Endothelial cell of umbilical vein (primary cell): ENCODE measurements around the gene ZNF827. TPM values are rescaled to one million over a fixed set of nuclear protein-coding genes. Genes with fewer than 3 reads are reported as not detected.

ENCODE experiments used
- BruUV-seq: library from RNA; stranded (reverse); fragments of 400-500 nt; replicated peaks from 2 replicates; lab custom pipeline; 2021; lab: Mats Ljungman, UMichigan
- CTCF ChIA-PET: fragments of 300-600, 350-600 bp; sonication (Branson Sonifier 250); formaldehyde crosslinking; loops from one replicate; lab custom pipeline; 2021; ENCODE audit warnings: antibody characterized with exemption, inconsistent platforms; lab: Charles Lee
- POLR2A ChIA-PET: fragments of 300-600, 350-600 bp; sonication (Branson Sonifier 250); formaldehyde crosslinking; loops from one replicate; lab custom pipeline; 2021; ENCODE audit warnings: antibody characterized with exemption, inconsistent platforms; lab: Charles Lee
- DNase-seq: peaks from one replicate; pipeline ENCODE4 v3.0.0-alpha.2; 2011; ENCODE audit warnings: low read depth, low spot score
- FAIRE-seq: peaks from 2 replicates; lab custom pipeline; 2011; peaks lifted over from hg19 to GRCh38; lab: Jason Lieb, UNC
- H2AFZ ChIP-seq: 2 replicates; pipeline ENCODE4 v1.6.0; 2012; ENCODE audit warnings: low read depth, low read length, control low read depth, inconsistent platforms
- H3K27ac ChIP-seq: 2 replicates; pipeline ENCODE4 v1.5.1; 2011; ENCODE audit warnings: low read depth, mild to moderate bottlenecking, control low read depth, low read length, moderate library complexity; ENCODE audit not compliant: insufficient read depth
- H3K27me3 ChIP-seq, 2 experiments: 2 replicates each; pipeline versions ENCODE4 v1.6.0 to v1.6.1; 2011; ENCODE audit warnings: low read length in 2 of 2, mixed read lengths in 1 of 2; ENCODE audit not compliant: control insufficient read depth in 2 of 2, insufficient read depth in 2 of 2
- H3K36me3 ChIP-seq, 2 experiments: 2 replicates in 1 of 2; 3 replicates in 1 of 2; pipeline ENCODE4 v1.5.1; 2011; ENCODE audit warnings: low read length in 2 of 2, mild to moderate bottlenecking in 1 of 2, moderate library complexity in 1 of 2; ENCODE audit not compliant: control insufficient read depth in 2 of 2, insufficient read depth in 2 of 2; ENCODE audit errors: extremely low read depth in 1 of 2
- H3K4me1 ChIP-seq: 3 replicates; pipeline ENCODE4 v1.5.1; 2011; ENCODE audit warnings: mild to moderate bottlenecking, low read length; ENCODE audit not compliant: control insufficient read depth, insufficient read depth; ENCODE audit errors: extremely low read depth
- H3K4me2 ChIP-seq: 2 replicates; pipeline ENCODE4 v1.6.1; 2011; ENCODE audit warnings: low read length, control low read depth, mixed read lengths; ENCODE audit not compliant: insufficient read depth
- H3K4me3 ChIP-seq, 3 experiments: fragments of 200-600 bp in 1 of 3; sonication (generic), shearing (Covaris generic) in 1 of 3; replicated peaks in 1 of 3; 2 replicates each; pipeline ENCODE4 v1.5.1; 2011 to 2016; ENCODE audit warnings: control low read depth in 3 of 3, low read length in 3 of 3, mild to moderate bottlenecking in 2 of 3, inconsistent platforms in 1 of 3, low read depth in 1 of 3, moderate library complexity in 1 of 3; ENCODE audit not compliant: insufficient read depth in 1 of 3
- H3K79me2 ChIP-seq: 2 replicates; pipeline ENCODE4 v1.6.0; 2012; ENCODE audit warnings: low read length, inconsistent platforms; ENCODE audit not compliant: control insufficient read depth, insufficient read depth
- H3K9ac ChIP-seq: replicated peaks from 2 replicates; pipeline ENCODE3; 2011; ENCODE audit warnings: low read length, control low read depth; ENCODE audit not compliant: insufficient read depth; ENCODE audit errors: extremely low read depth
- H3K9me1 ChIP-seq: replicated peaks from 3 replicates; pipeline ENCODE4 v1.6.0; 2011; ENCODE audit warnings: mild to moderate bottlenecking, low read length; ENCODE audit not compliant: control insufficient read depth, insufficient read depth; ENCODE audit errors: extremely low read depth
- H3K9me3 ChIP-seq: replicated peaks from 2 replicates; pipeline ENCODE4 v1.5.1; 2012; ENCODE audit warnings: low read length, inconsistent platforms; ENCODE audit not compliant: control insufficient read depth, insufficient read depth
- H4K20me1 ChIP-seq: replicated peaks from 2 replicates; pipeline ENCODE3; 2011; ENCODE audit warnings: mild to moderate bottlenecking, low read length; ENCODE audit not compliant: control insufficient read depth, insufficient read depth; ENCODE audit errors: extremely low read depth
- CTCF ChIP-seq, 2 donors: IDR thresholded peaks; 1 replicate in 1 of 2; 2 replicates in 1 of 2; pipeline ENCODE4 v1.5.1; 2011; ENCODE audit warnings: low read length in 2 of 2, mild to moderate bottlenecking in 2 of 2, moderate library complexity in 2 of 2, control low read depth in 1 of 2, inconsistent platforms in 1 of 2, low read depth in 1 of 2; ENCODE audit not compliant: insufficient read depth in 1 of 2; ENCODE audit errors: extremely low read depth in 1 of 2
- EZH2 ChIP-seq: IDR thresholded peaks from 2 replicates; pipeline ENCODE4 v1.6.1; 2012; ENCODE audit warnings: borderline replicate concordance, low read depth, mild to moderate bottlenecking, moderate library complexity, low read length, inconsistent platforms; ENCODE audit not compliant: severe bottlenecking
- FOS ChIP-seq: IDR thresholded peaks from 2 replicates; pipeline ENCODE4 v1.6.1; 2011; ENCODE audit warnings: mild to moderate bottlenecking, low read length, moderate library complexity, borderline replicate concordance; ENCODE audit not compliant: insufficient read depth
- GATA2 ChIP-seq: IDR thresholded peaks from 2 replicates; pipeline ENCODE4 v1.7.0; 2011; ENCODE audit warnings: low read depth, mild to moderate bottlenecking, moderate library complexity, mixed read lengths, low read length; ENCODE audit not compliant: insufficient read length, insufficient read depth
- JUN ChIP-seq: IDR thresholded peaks from 2 replicates; pipeline ENCODE4 v1.6.1; 2011; ENCODE audit warnings: borderline replicate concordance, low read depth; ENCODE audit not compliant: insufficient read length, insufficient read depth
- MYC ChIP-seq: IDR thresholded peaks from one replicate; pipeline ENCODE4 v1.6.1; 2011; ENCODE audit warnings: mild to moderate bottlenecking, low read depth, low read length
- POLR2A ChIP-seq: IDR thresholded peaks from 2 replicates; pipeline ENCODE4 v1.6.1; 2012; ENCODE audit warnings: low read depth, mild to moderate bottlenecking, control low read depth, low read length
- POLR2AphosphoS5 ChIP-seq: IDR thresholded peaks from 2 replicates; pipeline ENCODE4 v1.6.1; 2012; ENCODE audit warnings: low read depth, mild to moderate bottlenecking, control low read depth, low read length, moderate library complexity; ENCODE audit not compliant: insufficient read depth
- dilution Hi-C: fragments of 300-500 bp; cut with MboI; formaldehyde crosslinking; loops from one replicate; pipeline ENCODE4 v1.15.0; 2019; ENCODE audit warnings: low sequenced_read_pairs; ENCODE audit not compliant: extremely low pct_ligation_motif_present
- intact Hi-C: fragments of 100-400 bp; cut with micrococcal nuclease; formaldehyde crosslinking; loops from one replicate; pipeline ENCODE4 v1.10.0; 2022
- polyA plus RNA-seq, 4 experiments: library from polyadenylated mRNA; depleted of rRNA in 3 of 4; stranded (reverse) in 3 of 4; unstranded in 1 of 4; fragments of >200 nt; gene quantifications; 2 replicates each; pipeline versions ENCODE4 v1.2.1 to v1.2.3, GENCODE V29; 2011 to 2012; ENCODE audit warnings: missing spikeins in 1 of 4
- total RNA-seq: library from RNA; stranded (reverse); gene quantifications from 2 replicates; pipeline ENCODE4 v1.2.3, GENCODE V29; 2021
- TF ChIP-seq, protein P1 (sequence below): IDR thresholded peaks from 2 replicates; pipeline ENCODE4 v1.6.1; 2011; ENCODE audit not compliant: insufficient read depth, insufficient read length

Gene ZNF827
- total and polyA plus RNA-seq, 2 donors (not counting 3 experiments of a cell fraction or from before 2014, with no cell fraction given) = 16.9 to 23.7 TPM

DNA sequence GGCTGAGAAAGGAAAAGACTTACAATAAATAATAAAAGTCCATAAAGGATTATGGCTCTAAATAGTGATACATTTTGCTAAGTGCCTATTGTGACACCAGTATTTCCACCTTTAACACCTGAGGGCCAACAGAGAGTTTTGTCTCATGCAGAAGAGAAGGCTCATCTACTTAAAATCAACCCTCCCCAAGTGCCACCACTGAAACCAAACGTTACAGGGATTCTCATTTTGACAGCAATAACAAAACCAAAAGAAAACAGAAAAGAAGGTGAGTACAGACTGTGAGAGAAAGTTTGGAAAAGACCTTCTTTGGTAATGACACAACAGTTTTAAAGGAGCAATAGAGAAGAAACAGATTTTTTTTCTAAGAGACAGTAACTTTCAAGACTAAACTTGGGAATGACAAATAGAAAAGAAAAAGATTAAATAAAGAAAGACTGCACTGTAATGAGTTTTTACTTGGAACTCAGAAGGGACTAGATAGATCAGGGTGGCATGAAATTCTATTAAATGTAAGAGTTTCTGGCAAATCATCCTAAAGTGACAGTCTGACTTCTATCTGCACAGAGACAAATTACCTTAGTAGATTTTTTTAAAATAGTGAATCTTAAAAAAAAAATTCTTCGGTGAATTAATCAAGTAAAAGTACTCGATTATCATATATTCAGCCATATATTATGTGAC lies 109.7 kb downstream of the ZNF827 start:
- Histone ChIP-seq H3K4me3 (no peak overlapping the region), H3K27ac (no peak overlapping the region), H3K36me3 (peaks cover 0 to 6% of the 10 kb centered on the region in 2 experiments), H3K9me1 (no peaks in the 10 kb centered on the region), H3K9me3 (no peaks in the 10 kb centered on the region), H3K4me1 (peaks cover 13% of the 10 kb centered on the region), H2AFZ (no peak overlapping the region), H3K9ac (no peak overlapping the region), H4K20me1 (no peaks in the 10 kb centered on the region), H3K4me2 (no peak overlapping the region), H3K27me3 (no peaks in the 10 kb centered on the region), H3K79me2 (no peaks in the 10 kb centered on the region)
- dilution Hi-C loops (no loop called here), intact Hi-C loops (no loop called here)
- TF ChIP-seq, protein P1, sequence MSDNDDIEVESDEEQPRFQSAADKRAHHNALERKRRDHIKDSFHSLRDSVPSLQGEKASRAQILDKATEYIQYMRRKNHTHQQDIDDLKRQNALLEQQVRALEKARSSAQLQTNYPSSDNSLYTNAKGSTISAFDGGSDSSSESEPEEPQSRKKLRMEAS = no peak
- TF ChIP-seq JUN (no peak), MYC (no peak), CTCF (IDR thresholded peaks at IDR 0.05; ENCODE audit: extremely low read depth in 1 of 2, insufficient read depth in 1 of 2, low read depth in 1 of 2, low read length in 2 of 2) (no peak), POLR2AphosphoS5 (no peak), EZH2 (no peak), POLR2A (no peak), GATA2 (no peak), FOS (no peak)
- DNase-seq (no peak), FAIRE-seq (no peak)
- ChIA-PET POLR2A (no interaction called here), CTCF (interaction anchor here (1.8 kb wide), 1 partner anchor 14 kb away, joined by 13 read pairs; no protein-coding TSS in a partner anchor)
- BruUV-seq = no TSS peak
